Body of pancreas (tissue), 4 donors: ENCODE measurements around the gene CARHSP1.

Experiments
- CTCF ChIP-seq, 7 experiments: fragments of 450-650 bp in 4 of 7; fragments of 200-600 bp in 3 of 7; sonication (generic) in 3 of 7; IDR thresholded peaks; one replicate each; pipeline ENCODE4 v1.5.1; 2016 to 2019; ENCODE audit warnings: antibody characterized with exemption in 7 of 7
- POLR2A ChIP-seq, 3 donors: fragments of 450-650 bp; IDR thresholded peaks; one replicate each; pipeline ENCODE4 v1.6.1; 2016; ENCODE audit warnings: antibody characterized with exemption in 3 of 3, mild to moderate bottlenecking in 2 of 3

DNA sequence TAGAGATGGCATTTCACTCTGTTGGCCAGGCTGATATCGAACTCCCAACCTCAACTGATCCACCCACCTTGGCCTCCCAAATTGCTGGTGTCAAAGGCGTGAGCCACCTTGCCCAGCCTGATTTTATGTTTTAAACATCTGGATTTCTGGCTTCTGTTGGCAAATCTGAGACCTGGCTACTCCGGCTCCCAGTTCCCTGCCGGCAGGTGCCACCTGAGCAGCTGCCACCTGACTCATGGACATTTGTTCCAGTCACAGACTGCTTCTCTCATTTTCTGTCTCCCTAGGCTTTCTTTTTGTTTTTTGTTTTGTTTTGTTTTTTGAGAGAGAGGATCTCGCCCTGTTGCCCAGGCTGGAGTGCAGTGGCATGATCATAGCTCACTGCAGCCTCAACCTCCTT, 61.6 kb downstream of the CARHSP1 start:
- no peak for TF ChIP-seq CTCF (IDR thresholded peaks at IDR 0.05)
- no peak for TF ChIP-seq POLR2A (IDR thresholded peaks at IDR 0.05)
